Tibial nerve (tissue), 3 donors: Measurements from ENCODE around the gene ABCD2.

Experiments
- POLR2A ChIP-seq, 2 donors: fragments of 450-650 bp; IDR thresholded peaks; one replicate each; pipeline ENCODE4 v1.6.1; 2017; ENCODE audit warnings: antibody characterized with exemption in 2 of 2, mild to moderate bottlenecking in 2 of 2, moderate library complexity in 2 of 2
- TF ChIP-seq, protein P1 (sequence below), 5 experiments: fragments of 200-600 bp in 3 of 5; fragments of 450-650 bp in 2 of 5; sonication (generic) in 3 of 5; IDR thresholded peaks; one replicate each; pipeline ENCODE4 v1.5.1; 2016 to 2019; ENCODE audit warnings: antibody characterized with exemption in 5 of 5, mild to moderate bottlenecking in 3 of 5, moderate library complexity in 2 of 5

DNA sequence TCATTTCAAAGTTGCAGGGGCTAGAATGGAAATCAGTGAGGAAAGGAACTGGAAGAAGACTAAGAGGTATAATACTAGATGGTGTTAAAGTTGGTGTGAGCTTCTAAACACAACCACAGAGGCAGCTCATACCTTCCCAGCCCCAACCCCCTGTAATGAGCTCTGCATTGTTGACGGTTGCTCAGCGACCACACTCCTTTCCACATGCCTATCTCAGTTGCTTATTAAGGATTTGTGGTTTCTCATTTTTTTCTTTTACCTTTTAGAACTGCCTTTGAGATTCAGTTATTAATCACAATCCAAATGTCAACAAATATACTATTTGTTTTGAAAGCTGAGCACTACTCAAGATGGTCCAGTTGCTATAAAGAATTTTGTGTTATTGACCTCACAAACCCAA, 114.6 kb downstream of the ABCD2 start:
- TF ChIP-seq POLR2A (IDR thresholded peaks at IDR 0.05): no peak
- TF ChIP-seq, protein P1, sequence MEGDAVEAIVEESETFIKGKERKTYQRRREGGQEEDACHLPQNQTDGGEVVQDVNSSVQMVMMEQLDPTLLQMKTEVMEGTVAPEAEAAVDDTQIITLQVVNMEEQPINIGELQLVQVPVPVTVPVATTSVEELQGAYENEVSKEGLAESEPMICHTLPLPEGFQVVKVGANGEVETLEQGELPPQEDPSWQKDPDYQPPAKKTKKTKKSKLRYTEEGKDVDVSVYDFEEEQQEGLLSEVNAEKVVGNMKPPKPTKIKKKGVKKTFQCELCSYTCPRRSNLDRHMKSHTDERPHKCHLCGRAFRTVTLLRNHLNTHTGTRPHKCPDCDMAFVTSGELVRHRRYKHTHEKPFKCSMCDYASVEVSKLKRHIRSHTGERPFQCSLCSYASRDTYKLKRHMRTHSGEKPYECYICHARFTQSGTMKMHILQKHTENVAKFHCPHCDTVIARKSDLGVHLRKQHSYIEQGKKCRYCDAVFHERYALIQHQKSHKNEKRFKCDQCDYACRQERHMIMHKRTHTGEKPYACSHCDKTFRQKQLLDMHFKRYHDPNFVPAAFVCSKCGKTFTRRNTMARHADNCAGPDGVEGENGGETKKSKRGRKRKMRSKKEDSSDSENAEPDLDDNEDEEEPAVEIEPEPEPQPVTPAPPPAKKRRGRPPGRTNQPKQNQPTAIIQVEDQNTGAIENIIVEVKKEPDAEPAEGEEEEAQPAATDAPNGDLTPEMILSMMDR (IDR thresholded peaks at IDR 0.05): no peak
